ENCODE measurements around the gene XPC.

The XPC gene

DNA sequence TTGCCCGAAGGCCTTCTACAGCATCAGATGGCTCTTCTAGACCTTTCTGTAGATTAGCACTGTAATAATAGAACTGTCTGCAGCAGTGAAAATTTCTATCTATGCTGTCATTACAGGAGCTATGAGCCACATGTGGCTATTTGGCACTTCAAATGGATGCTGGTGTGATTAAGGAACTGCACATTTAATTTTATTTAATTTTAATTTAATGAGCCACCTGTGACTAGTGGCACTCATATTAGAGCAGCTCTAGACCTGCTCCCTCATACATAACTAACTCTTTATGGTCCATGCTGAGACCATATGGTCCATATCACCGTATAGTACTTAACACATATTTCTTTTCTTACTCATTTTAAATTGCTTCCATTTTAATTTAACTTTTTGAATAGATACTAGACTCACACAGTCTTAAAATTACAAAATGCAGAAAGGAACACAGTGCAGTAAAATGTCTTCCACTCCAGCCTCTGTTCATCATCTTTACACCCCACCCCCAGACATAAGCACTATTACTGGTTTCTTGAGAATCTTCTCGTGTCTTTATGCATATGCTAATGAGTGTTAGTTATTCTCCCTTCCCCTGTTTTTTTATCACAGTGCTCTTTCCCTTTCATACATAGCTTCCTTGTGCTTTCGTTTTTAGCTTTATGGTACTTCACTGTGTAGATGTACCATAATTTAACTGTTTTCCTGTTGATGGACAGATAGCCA is 9.8 kb upstream of the XPC start:
- Histone ChIP-seq H3K27ac (ENCODE audit: low read depth, low read length, poor library complexity, severe bottlenecking) (no peak overlapping the region), H3K27me3 (ENCODE audit: insufficient read depth, low read length) (no peaks in the 10 kb centered on the region), H4K20me1 (ENCODE audit: insufficient read depth, low read length) (no peaks in the 10 kb centered on the region), H3K36me3 (ENCODE audit: insufficient read depth, low read length) (peaks cover 62% of the 10 kb centered on the region), H2AFZ (ENCODE audit: low read length) (no peak overlapping the region), H3K9me2 (ENCODE audit: low read depth, low read length) (no peaks in the 10 kb centered on the region), H3K79me2 (ENCODE audit: insufficient read depth, low read length) (peaks cover 4% of the 10 kb centered on the region; the same call in 1 of the 2 replicates), H3K9me3 (ENCODE audit: low read length) (no peaks in the 10 kb centered on the region), H3K9ac (ENCODE audit: low read length) (no peak overlapping the region), H3F3A (ENCODE audit: insufficient read depth, low read length) (no peaks in the 10 kb centered on the region), H3K4me1 (ENCODE audit: insufficient read depth, low read length, severe bottlenecking) (no peaks in the 10 kb centered on the region), H3K4me3 (ENCODE audit: low read depth, low read length, poor library complexity, severe bottlenecking) (no peak overlapping the region), H3K4me2 (ENCODE audit: low read length) (no peak overlapping the region)
- TF ChIP-seq, protein P1, sequence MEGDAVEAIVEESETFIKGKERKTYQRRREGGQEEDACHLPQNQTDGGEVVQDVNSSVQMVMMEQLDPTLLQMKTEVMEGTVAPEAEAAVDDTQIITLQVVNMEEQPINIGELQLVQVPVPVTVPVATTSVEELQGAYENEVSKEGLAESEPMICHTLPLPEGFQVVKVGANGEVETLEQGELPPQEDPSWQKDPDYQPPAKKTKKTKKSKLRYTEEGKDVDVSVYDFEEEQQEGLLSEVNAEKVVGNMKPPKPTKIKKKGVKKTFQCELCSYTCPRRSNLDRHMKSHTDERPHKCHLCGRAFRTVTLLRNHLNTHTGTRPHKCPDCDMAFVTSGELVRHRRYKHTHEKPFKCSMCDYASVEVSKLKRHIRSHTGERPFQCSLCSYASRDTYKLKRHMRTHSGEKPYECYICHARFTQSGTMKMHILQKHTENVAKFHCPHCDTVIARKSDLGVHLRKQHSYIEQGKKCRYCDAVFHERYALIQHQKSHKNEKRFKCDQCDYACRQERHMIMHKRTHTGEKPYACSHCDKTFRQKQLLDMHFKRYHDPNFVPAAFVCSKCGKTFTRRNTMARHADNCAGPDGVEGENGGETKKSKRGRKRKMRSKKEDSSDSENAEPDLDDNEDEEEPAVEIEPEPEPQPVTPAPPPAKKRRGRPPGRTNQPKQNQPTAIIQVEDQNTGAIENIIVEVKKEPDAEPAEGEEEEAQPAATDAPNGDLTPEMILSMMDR (IDR thresholded peaks at IDR 0.05; ENCODE audit: low read length): no peak
- TF ChIP-seq EZH2 (IDR thresholded peaks at IDR 0.05; ENCODE audit: borderline replicate concordance, low read length): no peak

- H3K9me3 ChIP-seq (ENCODE audit: low read length): no peaks in the 10 kb centered on the region
- no peaks in the 10 kb centered on the region for H3K9me2 ChIP-seq (ENCODE audit: low read depth, low read length)
- H3K4me2 ChIP-seq (ENCODE audit: low read length): no peak overlapping the region
- H3K27ac ChIP-seq (ENCODE audit: low read depth, low read length, poor library complexity, severe bottlenecking): no peak overlapping the region
- no peaks in the 10 kb centered on the region for H3K4me1 ChIP-seq (ENCODE audit: insufficient read depth, low read length, severe bottlenecking)
- no peak for TF ChIP-seq EZH2 (IDR thresholded peaks at IDR 0.05; ENCODE audit: borderline replicate concordance, low read length)
- TF ChIP-seq, protein P1 (IDR thresholded peaks at IDR 0.05; ENCODE audit: low read length): no peak
- H3K36me3 ChIP-seq (ENCODE audit: insufficient read depth, low read length): peaks cover 75% of the 10 kb centered on the region
- H4K20me1 ChIP-seq (ENCODE audit: insufficient read depth, low read length): no peaks in the 10 kb centered on the region
- H3K4me3 ChIP-seq (ENCODE audit: low read depth, low read length, poor library complexity, severe bottlenecking): no peak overlapping the region
- no peaks in the 10 kb centered on the region for H3K27me3 ChIP-seq (ENCODE audit: insufficient read depth, low read length)
- H2AFZ ChIP-seq (ENCODE audit: low read length): no peak overlapping the region
- H3F3A ChIP-seq (ENCODE audit: insufficient read depth, low read length): no peaks in the 10 kb centered on the region
- H3K79me2 ChIP-seq (ENCODE audit: insufficient read depth, low read length): peaks cover 4% of the 10 kb centered on the region; the same call in 1 of the 2 replicates
- H3K9ac ChIP-seq (ENCODE audit: low read length): no peak overlapping the region
These were observed 8.6 kb upstream of the XPC start for GRCh38 chr3:14186854-14187458.

GRCh38 chr3:14183015-14183577 is 4.7 kb upstream of the XPC start:
- no peak for TF ChIP-seq EZH2 (IDR thresholded peaks at IDR 0.05; ENCODE audit: borderline replicate concordance, low read length)
- Histone ChIP-seq H3K27me3 (ENCODE audit: insufficient read depth, low read length) (no peaks in the 10 kb centered on the region), H3K4me1 (ENCODE audit: insufficient read depth, low read length, severe bottlenecking) (peaks cover 10% of the 10 kb centered on the region), H2AFZ (ENCODE audit: low read length) (no peak overlapping the region), H3K4me2 (ENCODE audit: low read length) (no peak overlapping the region), H3K4me3 (ENCODE audit: low read depth, low read length, poor library complexity, severe bottlenecking) (no peak overlapping the region), H4K20me1 (ENCODE audit: insufficient read depth, low read length) (no peaks in the 10 kb centered on the region), H3F3A (ENCODE audit: insufficient read depth, low read length) (no peaks in the 10 kb centered on the region), H3K9me2 (ENCODE audit: low read depth, low read length) (no peaks in the 10 kb centered on the region), H3K27ac (ENCODE audit: low read depth, low read length, poor library complexity, severe bottlenecking) (no peak overlapping the region), H3K36me3 (ENCODE audit: insufficient read depth, low read length) (peaks cover 65% of the 10 kb centered on the region), H3K9ac (ENCODE audit: low read length) (no peak overlapping the region), H3K9me3 (ENCODE audit: low read length) (no peaks in the 10 kb centered on the region), H3K79me2 (ENCODE audit: insufficient read depth, low read length) (peaks cover 14% of the 10 kb centered on the region)
